GM06990 (cell line): Measurements from ENCODE around the gene KLF3.

Experiments
- DNase-seq: peaks from one replicate; pipeline ENCODE4 v3.0.0-alpha.2; 2011; ENCODE audit not compliant: insufficient read length; ENCODE audit errors: extremely low read depth
- H3K27me3 ChIP-seq: replicated peaks from 2 replicates; pipeline ENCODE4 v1.6.0; 2011; ENCODE audit warnings: low read length; ENCODE audit not compliant: control insufficient read depth, insufficient read depth
- H3K36me3 ChIP-seq: 2 replicates; pipeline ENCODE4 v1.5.1; 2011; ENCODE audit warnings: low read length; ENCODE audit not compliant: control insufficient read depth, insufficient read depth
- H3K4me3 ChIP-seq: replicated peaks from 2 replicates; pipeline ENCODE4 v1.5.1; 2011; ENCODE audit warnings: low read depth, mild to moderate bottlenecking, control low read depth, low read length
- CTCF ChIP-seq: IDR thresholded peaks from 2 replicates; pipeline ENCODE4 v1.5.1; 2011; ENCODE audit warnings: low read length, control low read depth, mild to moderate bottlenecking, inconsistent platforms; ENCODE audit not compliant: insufficient read depth, poor library complexity, severe bottlenecking

The KLF3 gene

GRCh38 chr4:38663090-38663800, 754 bp upstream of the KLF3 start:
- Histone ChIP-seq H3K36me3 (no peaks in the 10 kb centered on the region), H3K27me3 (peaks cover 4% of the 10 kb centered on the region), H3K4me3 (peak overlapping the region; percentile 62)
- TF ChIP-seq CTCF: no peak
- DNase-seq: peak; percentile 53

DNA sequence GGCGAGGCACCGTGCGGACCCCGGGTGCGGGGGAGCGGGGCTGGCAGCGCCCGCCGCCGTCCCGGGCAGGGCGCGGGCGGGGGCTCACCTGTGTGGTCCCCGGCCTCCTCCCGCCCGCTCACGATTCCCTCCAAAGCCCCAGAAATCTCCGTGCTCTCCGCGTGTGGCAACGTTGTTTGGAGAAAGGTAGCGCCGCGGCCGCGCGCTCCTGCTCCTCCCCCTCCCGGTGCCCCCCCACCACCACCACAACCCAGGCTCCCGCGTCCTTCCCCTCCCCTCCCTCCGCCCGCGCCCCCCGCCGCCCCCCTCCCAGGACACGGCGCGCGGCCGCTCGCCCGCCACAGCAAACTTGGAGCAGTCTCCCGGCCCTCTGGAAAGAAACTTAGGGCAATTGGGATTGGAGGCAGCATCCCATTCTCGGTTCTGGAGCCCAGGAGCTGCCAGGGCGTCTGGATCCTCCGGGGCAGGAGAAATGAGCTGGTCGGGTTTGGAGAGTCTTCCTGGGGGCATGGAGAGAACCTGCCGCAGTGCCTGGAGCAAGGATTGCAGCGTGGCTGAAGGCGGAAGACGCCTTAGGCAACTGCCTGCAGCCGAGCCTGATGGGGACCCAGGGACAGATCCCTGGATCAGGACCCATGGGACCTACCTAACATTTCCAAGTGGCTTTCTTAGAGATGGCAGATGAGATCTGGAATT, 855 bp downstream of the KLF3 start:
- TF ChIP-seq CTCF: no peak
- Histone ChIP-seq H3K36me3 (no peaks in the 10 kb centered on the region), H3K4me3 (peak overlapping the region; percentile 65), H3K27me3 (peaks cover 4% of the 10 kb centered on the region)
- DNase-seq: no peak

GRCh38 chr4:38665551-38666411, 1.8 kb downstream of the KLF3 start:
- no peak for TF ChIP-seq CTCF
- DNase-seq: no peak
- Histone ChIP-seq H3K4me3 (no peak overlapping the region), H3K36me3 (no peaks in the 10 kb centered on the region), H3K27me3 (peaks cover 4% of the 10 kb centered on the region)

GRCh38 chr4:38666766-38667084, 2.7 kb downstream of the KLF3 start:
- TF ChIP-seq CTCF: no peak
- H3K4me3 ChIP-seq: no peak overlapping the region
- H3K36me3 ChIP-seq: no peaks in the 10 kb centered on the region
- no peak for DNase-seq
- H3K27me3 ChIP-seq: peaks cover 2% of the 10 kb centered on the region; the same call in 1 of the 2 replicates

- H3K36me3 ChIP-seq: no peaks in the 10 kb centered on the region
- peaks cover 2% of the 10 kb centered on the region; the same call in 1 of the 2 replicates for H3K27me3 ChIP-seq
- no peak overlapping the region for H3K4me3 ChIP-seq
- TF ChIP-seq CTCF: no peak
- DNase-seq: no peak
Observed at GRCh38 chr4:38667085-38667893, 3.3 kb downstream of the KLF3 start.
